Endodermal cell (in vitro differentiated cells): ENCODE results near the gene NT5C1A. TPM values are rescaled to one million over a fixed set of nuclear protein-coding genes. Genes with fewer than 3 reads are reported as not detected.

Experiments used
- DNase-seq: peaks from one replicate; pipeline ENCODE4 v3.0.0-alpha.2; 2017
- H3K27ac ChIP-seq: 2 replicates; pipeline ENCODE4 v1.5.1; 2013; ENCODE audit warnings: mild to moderate bottlenecking, low read depth, low read length, moderate library complexity
- H3K27me3 ChIP-seq: 2 replicates; pipeline ENCODE4 v1.6.1; 2013; ENCODE audit warnings: mild to moderate bottlenecking, low read length, moderate library complexity; ENCODE audit not compliant: insufficient read depth, control insufficient read depth, poor library complexity, severe bottlenecking
- H3K36me3 ChIP-seq: 2 replicates; pipeline ENCODE4 v1.7.0; 2013; ENCODE audit warnings: mild to moderate bottlenecking, low read length, moderate library complexity; ENCODE audit not compliant: control insufficient read depth, insufficient read depth
- H3K4me1 ChIP-seq: one replicate; pipeline ENCODE4 v1.7.0; 2013; ENCODE audit warnings: low read length; ENCODE audit not compliant: control insufficient read depth, insufficient read depth
- H3K4me3 ChIP-seq: 2 replicates; pipeline ENCODE4 v1.5.1; 2013; ENCODE audit warnings: mild to moderate bottlenecking, low read length, moderate library complexity
- H3K9ac ChIP-seq: 2 replicates; pipeline ENCODE4 v1.6.1; 2013; ENCODE audit warnings: mild to moderate bottlenecking, low read length, moderate library complexity; ENCODE audit not compliant: poor library complexity, severe bottlenecking; ENCODE audit errors: extremely low read depth
- H3K9me3 ChIP-seq: 2 replicates; pipeline ENCODE4 v1.6.1; 2013; ENCODE audit warnings: mild to moderate bottlenecking, low read length, moderate library complexity; ENCODE audit not compliant: control insufficient read depth
- H3K27ac Mint-ChIP-seq: 2 replicates; pipeline ENCODE4 v1.8.0; 2020; ENCODE audit warnings: mixed read lengths
- H3K27me3 Mint-ChIP-seq: 2 replicates; pipeline ENCODE4 v1.8.0; 2021; ENCODE audit warnings: mild to moderate bottlenecking, mixed read lengths; ENCODE audit not compliant: insufficient read depth
- H3K36me3 Mint-ChIP-seq: 2 replicates; pipeline ENCODE4 v1.8.0; 2020; ENCODE audit warnings: low read depth, mixed read lengths
- H3K4me1 Mint-ChIP-seq: 2 replicates; pipeline ENCODE4 v1.8.0; 2020; ENCODE audit warnings: mixed read lengths
- H3K4me3 Mint-ChIP-seq: 2 replicates; pipeline ENCODE4 v1.8.0; 2020; ENCODE audit warnings: mild to moderate bottlenecking, moderate library complexity, mixed read lengths
- H3K9me3 Mint-ChIP-seq: 2 replicates; pipeline ENCODE4 v1.8.0; 2020; ENCODE audit warnings: mild to moderate bottlenecking, mixed read lengths
- WGBS, 2 experiments: methylation state at CpG; one replicate each; pipeline versions ENCODE4 v1.1.5 to v1.1.7; 2013; ENCODE audit warnings: missing lambda C conversion rate in 2 of 2, mixed read lengths in 1 of 2; ENCODE audit not compliant: insufficient coverage in 1 of 2, insufficient read length in 1 of 2; 5-methylcytosine and 5-hydroxymethylcytosine counted together
- total RNA-seq, 2 donors: library from RNA; stranded (reverse); fragmentation: NEBNext Ultra II Directional in 1 of 2; extraction: Animal tissue kit (Norgen Biotek cat#: 25700) in 1 of 2; gene quantifications; 2 replicates in 1 of 2; 3 replicates in 1 of 2; pipeline ENCODE4 v1.2.1, GENCODE V29; 2021
- TF ChIP-seq, protein P1 (sequence below): fragments of 200-600 bp; sonication (generic); conservative IDR thresholded peaks from 2 replicates; pipeline ENCODE4 v1.5.0; 2021; ENCODE audit warnings: antibody characterized with exemption, mild to moderate bottlenecking

NT5C1A gene
- total RNA-seq, 2 donors from 2014 or later = not detected

DNA sequence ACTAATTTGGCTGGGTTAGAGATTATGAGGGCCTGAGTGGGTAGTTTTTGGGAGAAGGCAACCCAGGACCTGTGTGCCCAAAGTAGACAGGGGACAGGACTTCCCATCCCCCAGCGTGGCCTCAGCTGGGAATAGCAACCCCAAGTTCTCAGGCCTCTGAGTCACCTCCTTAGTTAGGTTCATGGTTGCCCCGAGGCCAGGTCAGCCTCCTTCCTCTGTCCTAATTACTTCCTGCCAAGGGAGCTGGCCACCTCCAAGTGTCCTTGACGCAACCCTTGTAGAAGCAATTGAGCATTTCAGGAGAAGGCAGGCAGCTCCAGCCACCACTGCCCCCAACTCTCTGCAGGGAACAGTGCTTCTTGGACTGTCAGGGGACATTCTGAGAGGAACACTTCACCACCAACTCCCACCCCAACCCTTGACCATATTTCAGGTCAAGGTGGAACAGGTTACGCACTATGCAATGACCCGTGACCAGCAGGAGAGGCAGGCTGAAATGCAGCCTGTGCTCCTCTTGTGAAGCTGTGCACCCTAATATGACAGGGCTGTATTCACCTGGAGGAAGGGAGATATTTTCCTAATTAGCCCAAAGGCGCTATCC, 5.1 kb upstream of the NT5C1A start:
- no peak overlapping the region for H3K4me3 Mint-ChIP-seq

DNA sequence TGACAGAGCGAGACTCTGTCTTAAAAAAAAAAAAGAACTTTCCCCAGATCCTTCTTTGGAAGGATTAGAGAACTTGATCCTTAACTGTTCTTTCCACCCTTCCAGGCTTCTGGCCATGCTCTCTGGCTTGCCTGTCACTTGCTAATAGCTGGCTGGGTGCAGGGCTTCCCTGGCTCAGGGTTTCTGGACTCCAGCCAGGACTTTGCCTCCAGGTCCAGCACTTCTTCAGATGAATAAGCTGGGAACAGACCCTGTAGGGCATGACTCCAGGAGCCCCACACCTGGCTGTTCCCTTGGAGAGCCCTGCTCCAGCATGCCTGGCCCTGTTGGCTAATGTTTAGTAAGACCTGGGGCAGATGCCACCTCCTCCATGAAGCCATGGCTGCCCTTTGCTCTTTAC, 3.3 kb upstream of the NT5C1A start:
- 86 to 100% methylated on average over 1 of the region's 1 CpG for WGBS, 2 experiments
- peaks cover 99% of the 10 kb centered on the region for H3K27me3 Mint-ChIP-seq

More for the DNA sequence above, 5.1 kb upstream of the NT5C1A start:
- 59 to 79% methylated on average over 3 to 6 of the region's 6 CpGs for WGBS, 2 experiments
- Mint-ChIP-seq H3K4me1 (no peaks in the 10 kb centered on the region), H3K9me3 (no peaks in the 10 kb centered on the region), H3K27me3 (peaks cover 99% of the 10 kb centered on the region), H3K36me3 (no peaks in the 10 kb centered on the region), H3K27ac (no peak overlapping the region)
- Histone ChIP-seq H3K9ac (no peak overlapping the region), H3K4me1 (no peaks in the 10 kb centered on the region), H3K27me3 (peaks cover 99% of the 10 kb centered on the region), H3K36me3 (no peaks in the 10 kb centered on the region), H3K27ac (no peak overlapping the region), H3K9me3 (no peaks in the 10 kb centered on the region), H3K4me3 (no peak overlapping the region)
- no peak for DNase-seq
- TF ChIP-seq, protein P1, sequence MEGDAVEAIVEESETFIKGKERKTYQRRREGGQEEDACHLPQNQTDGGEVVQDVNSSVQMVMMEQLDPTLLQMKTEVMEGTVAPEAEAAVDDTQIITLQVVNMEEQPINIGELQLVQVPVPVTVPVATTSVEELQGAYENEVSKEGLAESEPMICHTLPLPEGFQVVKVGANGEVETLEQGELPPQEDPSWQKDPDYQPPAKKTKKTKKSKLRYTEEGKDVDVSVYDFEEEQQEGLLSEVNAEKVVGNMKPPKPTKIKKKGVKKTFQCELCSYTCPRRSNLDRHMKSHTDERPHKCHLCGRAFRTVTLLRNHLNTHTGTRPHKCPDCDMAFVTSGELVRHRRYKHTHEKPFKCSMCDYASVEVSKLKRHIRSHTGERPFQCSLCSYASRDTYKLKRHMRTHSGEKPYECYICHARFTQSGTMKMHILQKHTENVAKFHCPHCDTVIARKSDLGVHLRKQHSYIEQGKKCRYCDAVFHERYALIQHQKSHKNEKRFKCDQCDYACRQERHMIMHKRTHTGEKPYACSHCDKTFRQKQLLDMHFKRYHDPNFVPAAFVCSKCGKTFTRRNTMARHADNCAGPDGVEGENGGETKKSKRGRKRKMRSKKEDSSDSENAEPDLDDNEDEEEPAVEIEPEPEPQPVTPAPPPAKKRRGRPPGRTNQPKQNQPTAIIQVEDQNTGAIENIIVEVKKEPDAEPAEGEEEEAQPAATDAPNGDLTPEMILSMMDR = no peak

DNA sequence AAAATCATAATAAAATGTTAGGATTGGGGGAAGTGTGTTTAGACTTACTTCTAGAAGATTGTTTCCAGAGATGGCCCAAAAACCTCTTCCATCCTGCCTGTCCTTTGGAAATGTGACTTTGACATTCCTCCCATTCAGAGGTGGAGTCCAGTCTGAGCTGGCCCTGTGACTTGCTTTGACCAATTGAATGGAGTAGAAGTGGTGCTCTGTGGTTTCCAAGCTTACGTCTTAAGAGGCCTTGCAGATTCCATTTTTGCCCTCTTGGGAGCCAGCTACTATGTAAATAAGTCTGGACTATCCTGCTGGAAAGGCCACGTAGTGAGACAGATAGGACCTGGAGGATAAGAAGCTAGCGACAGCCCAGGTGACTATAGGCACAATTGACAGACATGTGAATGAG, 1.3 kb upstream of the NT5C1A start:
- no peak overlapping the region for H3K27ac ChIP-seq
- peaks cover 5% of the 10 kb centered on the region for H3K4me1 Mint-ChIP-seq
- DNase-seq = no peak
- H3K4me3 Mint-ChIP-seq = no peak overlapping the region
- H3K27me3 Mint-ChIP-seq = peaks cover 98% of the 10 kb centered on the region
- no peaks in the 10 kb centered on the region for H3K4me1 ChIP-seq
- no peak overlapping the region for H3K4me3 ChIP-seq
- no peak overlapping the region for H3K27ac Mint-ChIP-seq
- WGBS, 2 experiments = 69 to 73% methylated on average over 2 to 3 of the region's 3 CpGs
- H3K9ac ChIP-seq = no peak overlapping the region
- H3K9me3 ChIP-seq = no peaks in the 10 kb centered on the region
- peaks cover 99% of the 10 kb centered on the region for H3K27me3 ChIP-seq
- no peaks in the 10 kb centered on the region for H3K9me3 Mint-ChIP-seq
- H3K36me3 Mint-ChIP-seq = no peaks in the 10 kb centered on the region
- TF ChIP-seq, protein P1 = no peak
- no peaks in the 10 kb centered on the region for H3K36me3 ChIP-seq

More for the DNA sequence above, 3.3 kb upstream of the NT5C1A start:
- H3K36me3 ChIP-seq = no peaks in the 10 kb centered on the region
- no peaks in the 10 kb centered on the region for H3K9me3 ChIP-seq
- Mint-ChIP-seq H3K4me3 (no peak overlapping the region), H3K4me1 (peaks cover 5% of the 10 kb centered on the region), H3K27ac (no peak overlapping the region), H3K9me3 (no peaks in the 10 kb centered on the region), H3K36me3 (no peaks in the 10 kb centered on the region)
- H3K27me3 ChIP-seq = peaks cover 99% of the 10 kb centered on the region
- TF ChIP-seq, protein P1 = no peak
- H3K4me1 ChIP-seq = no peaks in the 10 kb centered on the region
- H3K9ac ChIP-seq = no peak overlapping the region
- H3K27ac ChIP-seq = no peak overlapping the region
- H3K4me3 ChIP-seq = no peak overlapping the region
- DNase-seq = no peak
